Hindlimb muscle (tissue), 1 donor: ENCODE results near the gene RND1. TPM values are rescaled to one million over a fixed set of nuclear protein-coding genes. Genes with fewer than 3 reads are reported as not detected.

Experiments used
- DNase-seq: peaks from one replicate; pipeline ENCODE4 v3.0.0-alpha.2; 2013
- polyA plus RNA-seq: library from polyadenylated mRNA; unstranded; fragments of 120-200 nt; gene quantifications from one replicate; pipeline ENCODE4 v1.2.1, GENCODE V29; 2013; ENCODE audit not compliant: insufficient read length

The RND1 gene
- polyA plus RNA-seq, 1 donor = 0.37 TPM

GRCh38 chr12:48827026-48827425 lies 38.6 kb downstream of the RND1 start:
- DNase-seq = no peak

- no peak for DNase-seq
Measured at GRCh38 chr12:48826209-48826855, 39.3 kb downstream of the RND1 start.

GRCh38 chr12:48824905-48825304 lies 40.8 kb downstream of the RND1 start:
- no peak for DNase-seq

GRCh38 chr12:48824112-48824511 lies 41.6 kb downstream of the RND1 start:
- DNase-seq = no peak

GRCh38 chr12:48823281-48823680 lies 42.4 kb downstream of the RND1 start:
- DNase-seq = no peak

- DNase-seq = no peak
Measured at GRCh38 chr12:48822711-48823110, 43.0 kb downstream of the RND1 start.

- DNase-seq = no peak
Measured at GRCh38 chr12:48822139-48822538, 43.5 kb downstream of the RND1 start.

GRCh38 chr12:48819986-48820725 lies 45.5 kb downstream of the RND1 start:
- no peak for DNase-seq

- no peak for DNase-seq
Measured at GRCh38 chr12:48818831-48819590, 46.7 kb downstream of the RND1 start.

- peak; percentile 56 for DNase-seq
Measured at GRCh38 chr12:48817873-48818830, 47.5 kb downstream of the RND1 start, which contains the start of gene CACNB3. Gene CACNB3, plus strand, starts transcription at chr12:48818496. Its CDS starts 434 bp downstream, at chr12:48818930.

- DNase-seq = no peak
Measured at GRCh38 chr12:48816143-48816854, 49.4 kb downstream of the RND1 start.

- peak; percentile 88 for DNase-seq
Measured at GRCh38 chr12:48815126-48816110, 50.3 kb downstream of the RND1 start.

GRCh38 chr12:48814262-48815125 lies 51.2 kb downstream of the RND1 start:
- DNase-seq = peak; percentile 79

- DNase-seq = peak; percentile 36
Measured at GRCh38 chr12:48813465-48814261, 52.0 kb downstream of the RND1 start.

GRCh38 chr12:48812389-48812788 lies 53.3 kb downstream of the RND1 start:
- no peak for DNase-seq

- DNase-seq = no peak
Measured at GRCh38 chr12:48811437-48812090, 54.1 kb downstream of the RND1 start.

GRCh38 chr12:48810903-48811431 lies 54.7 kb downstream of the RND1 start:
- DNase-seq = no peak
